H1 (cell line): ENCODE results near the gene DFFB. TPM values are rescaled to one million over a fixed set of nuclear protein-coding genes. Genes with fewer than 3 reads are reported as not detected.

Experiments
- ASH2L ChIP-seq: fragments of 200-600, 300-600 bp; sonication (generic); IDR thresholded peaks from one replicate; pipeline ENCODE4 v1.7.1; 2017; ENCODE audit warnings: low read length
- CEBPB ChIP-seq: IDR thresholded peaks from 2 replicates; pipeline ENCODE4 v1.6.1; 2012; ENCODE audit warnings: low read depth, low read length
- CHD7 ChIP-seq: fragments of 300-600 bp; sonication (generic); IDR thresholded peaks from 2 replicates; pipeline ENCODE4 v1.7.1; 2012; ENCODE audit warnings: low read length, moderate library complexity, mild to moderate bottlenecking, inconsistent platforms; ENCODE audit not compliant: insufficient replicate concordance
- EP300 ChIP-seq, 2 experiments: IDR thresholded peaks; 1 replicate in 1 of 2; 2 replicates in 1 of 2; pipeline ENCODE4 v1.6.1; 2011 to 2012; ENCODE audit warnings: low read depth in 2 of 2, low read length in 2 of 2, mild to moderate bottlenecking in 2 of 2, borderline replicate concordance in 1 of 2, inconsistent platforms in 1 of 2, moderate library complexity in 1 of 2
- HDAC6 ChIP-seq: IDR thresholded peaks from one replicate; pipeline ENCODE4 v1.7.1; 2012; ENCODE audit warnings: low read depth, mild to moderate bottlenecking, inconsistent platforms, low read length, moderate library complexity
- MAX ChIP-seq: IDR thresholded peaks from 2 replicates; pipeline ENCODE4 v1.6.1; 2012; ENCODE audit warnings: inconsistent platforms
- POU5F1 ChIP-seq: IDR thresholded peaks from 2 replicates; pipeline ENCODE4 v1.6.1; 2011; ENCODE audit warnings: low read depth, mild to moderate bottlenecking, low read length, moderate library complexity
- RNF2 ChIP-seq: fragments of 200-900, 300-1000 bp; sonication (generic); IDR thresholded peaks from 2 replicates; pipeline ENCODE4 v1.7.1; 2016; ENCODE audit warnings: borderline replicate concordance, low read depth, mild to moderate bottlenecking, antibody characterized with exemption, low read length; ENCODE audit not compliant: poor library complexity, severe bottlenecking; ENCODE audit errors: missing control alignments
- polyA plus RNA-seq, 7 experiments: library from polyadenylated mRNA; depleted of rRNA in 3 of 7; stranded (reverse) in 5 of 7; unstranded in 2 of 7; fragments of >200 nt in 5 of 7; fragments of 200-250 nt in 2 of 7; gene quantifications; 1 replicate in 5 of 7; 2 replicates in 1 of 7; 4 replicates in 1 of 7; pipeline versions ENCODE4 v1.2.1 to v1.2.3, GENCODE V29; 2011 to 2013; ENCODE audit warnings: missing spikeins in 2 of 7, mixed read lengths in 2 of 7
- total RNA-seq: library from RNA; stranded (reverse); fragmentation: NEBNext Ultra II Directional; extraction: Animal tissue kit (Norgen Biotek cat#: 25700); gene quantifications from 2 replicates; pipeline ENCODE4 v1.2.1, GENCODE V29; 2021

The DFFB gene
- total and polyA plus RNA-seq, 2 of the 8 experiments (the other 6 are each of a cell fraction or from before 2014, with no cell fraction given) = 8.6 to 11.9 TPM

- no peak for TF ChIP-seq CHD7
- no peak for TF ChIP-seq ASH2L
- peak; percentile 68; the same call in 1 of the 2 replicates for TF ChIP-seq MAX
- TF ChIP-seq HDAC6 = no peak
- TF ChIP-seq RNF2 = no peak
- TF ChIP-seq EP300 (IDR thresholded peaks at IDR 0.05; ENCODE audit: borderline replicate concordance in 1 of 2, low read depth in 2 of 2, low read length in 2 of 2) = no peak
- no peak for TF ChIP-seq CEBPB
- TF ChIP-seq POU5F1 = no peak
These were observed at the start of gene DFFB, which contains the start of gene CEP104 (continued) for GRCh38 chr1:3856923-3857790.
